GM21529 (cell line): Measurements from ENCODE around the gene TOLLIP.

Experiments
- ATAC-seq: cut with Tn5 transposase; IDR thresholded peaks from one replicate; pipeline ENCODE4 v1.9.1; 2021; ENCODE audit not compliant: unreplicated experiment

The TOLLIP gene

GRCh38 chr11:1299621-1300020 is 9.8 kb downstream of the TOLLIP start:
- ATAC-seq, result no peak

DNA sequence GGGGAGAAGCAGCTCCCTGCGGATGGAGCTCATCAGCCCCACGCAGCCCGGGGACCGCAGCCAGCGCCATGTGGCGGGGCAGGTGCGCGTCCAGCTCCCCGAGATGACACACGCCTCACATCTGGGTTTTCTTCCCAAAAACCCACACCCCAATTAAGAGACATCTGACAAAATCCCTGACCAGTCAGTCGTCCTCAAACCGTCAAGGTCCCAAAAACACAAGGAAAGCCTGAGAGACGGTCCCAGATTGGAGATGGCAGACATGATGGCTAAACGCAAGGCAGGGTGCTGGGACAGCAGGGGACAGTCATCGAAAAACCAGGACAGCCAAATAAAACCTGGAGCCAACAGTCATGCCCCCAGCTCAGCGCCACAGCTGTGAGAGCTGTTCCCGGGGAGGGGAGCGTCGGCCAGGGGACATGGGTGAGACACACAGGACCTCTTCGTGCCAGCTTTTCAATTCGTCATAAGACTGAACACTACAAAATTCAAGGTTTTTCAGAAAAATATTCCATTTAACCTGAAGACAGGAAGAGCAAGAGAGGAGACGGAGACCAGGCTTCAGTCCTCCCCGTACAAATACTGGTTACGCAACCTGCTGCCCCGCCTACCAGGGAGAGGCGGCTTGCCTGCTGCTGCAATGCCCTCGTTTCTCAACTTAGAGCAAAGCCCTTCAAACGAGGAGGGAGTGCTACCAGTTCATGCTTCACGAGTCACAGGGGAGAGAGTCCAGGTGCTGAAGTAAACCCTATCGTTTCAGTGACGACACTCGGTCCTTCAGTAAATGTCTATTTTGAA is 10.5 kb downstream of the TOLLIP start:
- no peak for ATAC-seq

DNA sequence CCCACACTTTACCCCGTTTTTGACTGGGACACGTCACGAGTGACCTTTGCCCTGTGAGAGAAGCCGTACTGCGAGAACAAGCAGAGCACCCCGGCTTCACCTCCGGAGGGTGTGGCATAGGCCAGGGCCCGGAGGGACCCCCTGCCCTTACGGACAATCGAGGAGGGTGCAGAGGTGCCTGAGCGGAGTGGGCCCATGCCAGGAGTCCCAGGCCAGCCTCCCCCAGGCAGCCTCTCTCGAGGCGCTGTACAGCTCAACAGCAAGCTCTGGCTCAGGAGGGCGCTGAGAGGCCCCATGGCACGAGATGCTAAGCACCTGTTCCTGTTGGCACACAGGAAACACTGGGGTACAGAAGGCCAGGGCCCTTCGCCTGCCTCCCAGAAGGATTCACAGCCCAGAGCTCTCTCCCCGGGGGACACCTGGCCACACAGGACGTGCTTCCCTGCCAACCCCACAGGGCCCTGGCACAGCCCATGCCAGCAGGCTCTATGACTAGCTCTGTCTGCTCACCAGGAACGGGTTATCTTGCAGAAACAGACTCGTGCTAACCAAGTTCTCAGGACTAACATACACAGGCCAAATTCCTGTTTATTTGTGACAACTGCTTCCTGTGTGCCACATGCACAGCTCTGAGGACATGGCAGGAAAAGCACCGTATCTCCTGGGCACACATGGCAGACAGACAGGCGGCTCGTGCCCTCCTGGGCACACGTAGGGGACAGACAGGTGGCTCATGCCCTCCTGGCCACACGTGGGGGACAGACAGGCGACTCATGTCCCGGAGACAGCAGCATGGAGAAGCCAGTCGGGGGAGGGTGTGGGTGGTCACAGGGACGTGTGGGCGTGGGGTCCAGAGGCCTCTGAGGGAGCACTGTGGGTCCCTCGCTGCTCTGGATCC is 11.6 kb downstream of the TOLLIP start:
- no peak for ATAC-seq

GRCh38 chr11:1297011-1297575 is 12.3 kb downstream of the TOLLIP start:
- ATAC-seq, result no peak

GRCh38 chr11:1296287-1296686 is 13.1 kb downstream of the TOLLIP start:
- no peak for ATAC-seq

DNA sequence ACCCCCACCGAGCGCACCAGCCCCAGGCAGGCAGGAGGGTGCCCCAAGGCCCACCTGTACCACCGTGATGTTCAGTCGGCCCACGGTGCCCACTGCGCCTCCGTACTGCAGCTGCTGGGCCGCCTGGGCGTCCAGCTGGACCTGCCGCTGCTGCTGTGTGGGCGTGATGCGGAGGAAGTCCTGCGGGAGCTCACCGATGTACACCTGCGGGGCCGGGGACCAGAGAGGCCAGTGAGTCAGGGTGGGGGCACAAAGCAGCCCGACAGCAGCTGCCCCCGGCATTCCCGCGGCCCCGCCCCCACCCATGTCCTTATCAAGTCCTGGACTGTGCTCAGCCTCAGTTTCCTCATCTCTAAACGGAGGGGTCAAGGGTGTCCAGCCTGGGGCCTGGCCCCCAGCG is 13.8 kb downstream of the TOLLIP start:
- no peak for ATAC-seq

DNA sequence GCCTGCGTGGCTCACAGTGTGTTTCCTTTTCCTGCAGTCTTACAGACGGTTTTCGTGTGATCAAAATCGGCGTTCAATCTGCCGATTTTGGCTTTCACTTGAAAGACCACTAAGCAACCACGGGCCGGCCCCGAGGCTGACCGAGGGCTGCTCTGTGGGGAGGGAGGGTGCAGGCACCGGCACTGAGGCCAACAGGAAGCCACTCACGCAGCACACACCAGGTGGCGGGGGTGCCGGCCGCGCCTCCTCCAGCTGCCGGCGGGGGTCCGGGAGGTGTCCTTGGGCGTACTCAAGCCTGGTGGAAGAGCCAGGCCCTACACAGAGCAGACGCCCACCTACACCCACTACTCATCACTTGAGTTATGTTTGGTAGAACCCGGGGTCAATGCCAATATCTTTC is 14.3 kb downstream of the TOLLIP start:
- no peak for ATAC-seq

DNA sequence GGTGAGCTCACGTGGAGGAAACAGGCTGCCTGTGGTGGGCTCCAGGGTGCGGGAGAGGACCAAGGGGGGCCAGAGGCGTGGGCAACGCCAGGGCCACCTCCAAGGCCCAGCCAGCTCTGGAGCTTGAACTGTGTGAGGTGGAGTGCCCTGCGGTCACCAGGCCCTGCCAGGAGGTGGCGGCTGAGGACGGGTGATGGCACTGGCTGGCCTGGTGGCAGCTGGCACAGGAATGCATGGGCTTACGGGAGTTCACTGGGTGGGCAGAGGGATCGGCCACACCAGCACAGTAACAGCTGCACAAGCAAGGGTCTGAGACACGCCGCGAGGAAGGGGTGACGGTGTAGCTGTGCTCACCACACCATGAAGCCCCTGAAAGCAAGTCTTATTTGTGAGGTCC is 15.8 kb downstream of the TOLLIP start:
- no peak for ATAC-seq

GRCh38 chr11:1292644-1293618 is 16.5 kb downstream of the TOLLIP start:
- ATAC-seq, result no peak

DNA sequence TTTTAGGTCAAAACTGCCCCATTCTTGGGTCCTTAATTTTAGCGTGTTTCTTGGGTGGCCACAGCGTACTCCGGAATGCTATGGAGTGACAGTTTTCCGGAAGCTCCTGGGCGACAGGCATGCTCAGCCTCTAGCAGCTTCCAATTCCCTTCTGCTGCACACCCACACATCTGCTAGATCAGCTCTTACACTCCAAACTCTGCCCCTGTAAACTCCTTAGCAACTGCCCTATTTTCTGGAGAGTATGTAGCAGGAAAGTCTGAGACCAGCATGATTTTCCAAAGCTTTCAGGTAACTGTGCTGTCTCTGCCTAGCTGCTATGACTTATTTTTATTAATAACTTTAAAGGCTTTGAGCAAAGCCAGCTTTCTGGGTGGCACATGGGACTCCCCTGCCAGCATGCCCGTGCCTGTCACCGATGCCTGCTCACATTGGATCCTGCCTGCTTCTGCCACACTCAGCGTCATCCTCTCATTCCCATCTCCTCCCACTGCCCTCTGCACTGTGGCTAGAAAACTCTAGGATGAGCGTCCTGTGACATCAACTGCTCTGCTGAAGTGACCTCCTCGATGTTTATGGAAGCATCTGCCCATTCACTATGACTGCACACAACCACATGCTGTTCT is 17.3 kb downstream of the TOLLIP start:
- ATAC-seq, result no peak

- no peak for ATAC-seq
Observed at GRCh38 chr11:1291295-1292017, 18.0 kb downstream of the TOLLIP start.

DNA sequence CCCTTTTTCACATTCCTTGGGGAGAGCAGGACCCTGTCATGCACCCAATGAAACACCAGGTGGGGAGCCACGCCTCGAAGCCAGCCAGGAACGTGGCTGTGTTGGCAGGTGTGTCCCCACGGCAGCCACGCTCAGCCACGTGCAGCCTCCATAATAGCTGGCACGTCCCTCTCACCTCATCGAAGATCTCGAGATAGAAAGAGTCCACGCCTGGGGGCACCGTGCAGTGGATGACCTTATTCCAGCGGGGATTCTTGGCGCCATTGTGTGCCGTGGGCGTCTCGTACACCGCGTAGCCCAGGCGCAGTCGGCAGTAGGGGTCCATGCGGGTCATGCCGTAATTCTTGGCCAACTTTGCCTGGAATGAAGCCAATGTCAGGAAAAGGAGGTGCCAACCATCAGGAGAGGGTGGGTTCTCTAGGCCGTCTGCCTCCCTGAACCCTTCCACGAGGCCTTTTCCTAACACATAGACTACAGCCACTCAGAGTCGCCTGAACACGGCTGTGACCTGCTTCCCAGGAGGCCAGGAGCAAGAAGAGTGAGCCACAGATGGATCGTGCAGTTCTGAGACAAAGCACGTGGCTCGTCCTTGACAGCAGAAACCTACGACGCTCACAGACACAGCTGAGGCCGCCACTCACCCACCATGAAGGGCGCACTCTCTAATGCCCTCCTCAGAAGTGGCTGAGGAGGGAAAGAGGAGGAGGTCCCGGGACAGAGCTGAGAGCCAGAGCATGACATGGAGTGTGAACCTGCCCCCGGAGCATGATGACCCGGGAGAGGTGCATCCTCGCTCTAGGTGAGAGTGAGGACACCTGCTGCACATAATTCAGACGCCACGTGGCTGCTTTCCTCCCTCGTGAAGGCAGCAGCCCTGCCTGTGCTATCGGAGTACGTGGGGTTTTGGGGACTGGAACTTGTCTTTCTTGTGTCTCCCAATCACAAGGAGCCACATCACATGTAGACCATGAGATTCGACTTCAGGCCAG is 19.1 kb downstream of the TOLLIP start:
- no peak for ATAC-seq

DNA sequence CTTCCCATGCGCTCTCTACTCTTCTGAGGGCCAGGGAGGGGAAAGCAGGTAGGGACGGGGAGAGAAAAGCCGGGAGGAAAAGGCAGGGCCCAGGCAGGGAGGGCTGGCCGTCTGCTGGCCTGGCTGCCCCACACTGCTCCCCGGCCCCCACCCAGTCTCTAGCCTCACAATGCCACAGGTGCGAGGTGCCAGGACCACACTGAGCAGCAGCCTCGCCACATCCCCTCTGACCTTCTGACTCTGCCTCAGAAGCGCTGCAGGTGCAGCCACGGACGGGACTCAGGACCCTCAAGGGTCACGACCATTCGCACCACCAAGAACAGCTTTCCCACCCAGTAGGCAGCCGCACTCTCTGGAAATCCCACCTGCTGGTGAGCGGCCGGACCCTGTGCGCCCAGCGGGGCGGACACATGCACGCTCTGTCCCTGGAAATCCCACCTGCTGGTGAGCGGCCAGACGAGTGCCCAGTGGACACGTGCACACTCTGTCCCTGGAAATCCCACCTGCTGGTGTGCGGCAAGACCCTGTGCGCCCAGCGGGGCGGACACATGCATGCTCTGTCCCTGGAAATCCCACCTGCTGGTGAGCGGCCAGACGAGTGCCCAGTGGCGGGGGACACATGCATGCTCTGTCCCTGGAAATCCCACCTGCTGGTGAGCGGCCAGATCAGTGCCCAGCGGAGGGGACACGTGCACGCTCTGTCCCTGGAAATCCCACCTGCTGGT is 20.1 kb downstream of the TOLLIP start:
- no peak for ATAC-seq

GRCh38 chr11:1288426-1289151 is 20.8 kb downstream of the TOLLIP start:
- ATAC-seq, result no peak

DNA sequence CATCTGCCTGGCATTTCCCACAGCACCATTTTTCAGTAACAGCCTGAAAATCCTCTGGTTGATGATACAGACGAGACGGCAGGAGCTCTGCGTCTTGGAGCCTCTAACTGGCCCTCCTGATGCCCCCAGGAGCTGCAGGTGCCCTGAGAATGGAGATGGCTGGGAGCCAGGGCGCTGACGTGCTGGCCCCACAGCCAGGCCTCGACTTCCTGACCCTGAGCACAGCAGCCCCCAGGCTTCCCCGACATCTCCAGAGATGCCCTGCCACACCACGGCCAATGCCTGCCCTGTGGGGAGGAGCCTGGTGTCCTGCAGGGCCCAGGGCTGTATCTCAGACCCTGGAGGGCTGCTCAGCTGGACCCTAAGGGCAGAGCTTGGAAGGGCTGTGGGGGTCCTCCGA is 21.5 kb downstream of the TOLLIP start:
- no peak for ATAC-seq

DNA sequence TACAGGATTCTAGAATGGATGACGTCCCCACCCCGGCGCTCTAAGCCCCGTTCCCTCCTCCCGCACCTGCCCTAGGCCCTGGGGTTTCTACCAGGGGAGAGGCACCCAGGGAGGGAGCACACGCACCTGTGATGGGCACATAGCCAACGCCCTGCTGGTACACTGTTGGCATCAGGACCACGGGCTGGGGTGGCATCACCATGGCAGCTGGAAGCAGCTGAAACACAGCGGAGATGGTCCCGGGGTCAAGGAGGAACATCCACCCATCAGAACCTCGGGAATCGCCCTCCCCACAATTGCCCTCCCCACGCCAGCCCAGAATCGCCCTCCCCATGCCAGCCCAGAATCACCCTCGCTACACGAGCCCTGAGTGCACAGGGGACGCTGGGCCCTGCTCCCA is 23.6 kb downstream of the TOLLIP start:
- no peak for ATAC-seq

GRCh38 chr11:1285316-1285744 is 24.1 kb downstream of the TOLLIP start:
- ATAC-seq, result no peak
